ENCODE measurements around the gene SYNPO2.
"Not testable (repeated sequence)": the region's sequence is repeated elsewhere in the genome, so short reads cannot be mapped to it uniquely, and the experiment has no call there.

SYNPO2 gene

GRCh38 chr4:118888666-118889311, at the start of gene SYNPO2:
Gene SYNPO2 (plus strand): TSS chr4:118888854. CDS start chr4:118889037, 183 bp downstream.
- peak; percentile 1 to 2 for DNase-seq (ENCODE audit: low read depth in 1 of 2, low spot score in 1 of 2)

- no peak for DNase-seq (ENCODE audit: low read depth in 1 of 2, low spot score in 1 of 2)
Measured at GRCh38 chr4:118839221-118839927, 49.3 kb upstream of the SYNPO2 start.

GRCh38 chr4:118842055-118842454, 46.6 kb upstream of the SYNPO2 start:
- no peak for DNase-seq (ENCODE audit: low read depth in 1 of 2, low spot score in 1 of 2)

DNA sequence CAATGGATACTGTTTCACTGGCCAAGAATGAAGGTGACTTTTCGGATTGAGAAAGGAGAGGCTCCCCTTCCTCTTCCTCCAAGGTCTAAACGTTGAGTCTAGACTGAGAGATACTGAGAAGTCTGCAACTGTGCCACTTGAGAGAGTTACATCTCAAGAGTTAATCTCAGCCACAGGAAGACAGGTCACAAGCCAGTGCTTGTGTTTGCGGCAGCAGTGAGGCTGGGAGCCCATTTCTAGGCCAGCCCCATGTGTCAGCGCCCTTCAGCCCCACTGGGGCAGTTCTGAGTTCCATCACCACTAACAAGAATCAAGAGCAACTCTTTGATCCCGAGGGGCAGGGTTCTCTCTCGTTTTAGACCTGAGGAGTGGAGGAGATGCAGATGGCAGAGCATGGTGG, 45.4 kb upstream of the SYNPO2 start:
- DNase-seq (ENCODE audit: low read depth in 1 of 2, low spot score in 1 of 2) = no peak

GRCh38 chr4:118845552-118846050, 43.1 kb upstream of the SYNPO2 start:
- no peak for DNase-seq (ENCODE audit: low read depth in 1 of 2, low spot score in 1 of 2)

- no peak for DNase-seq (ENCODE audit: low read depth in 1 of 2, low spot score in 1 of 2)
Measured at GRCh38 chr4:118846979-118847378, 41.7 kb upstream of the SYNPO2 start.

DNA sequence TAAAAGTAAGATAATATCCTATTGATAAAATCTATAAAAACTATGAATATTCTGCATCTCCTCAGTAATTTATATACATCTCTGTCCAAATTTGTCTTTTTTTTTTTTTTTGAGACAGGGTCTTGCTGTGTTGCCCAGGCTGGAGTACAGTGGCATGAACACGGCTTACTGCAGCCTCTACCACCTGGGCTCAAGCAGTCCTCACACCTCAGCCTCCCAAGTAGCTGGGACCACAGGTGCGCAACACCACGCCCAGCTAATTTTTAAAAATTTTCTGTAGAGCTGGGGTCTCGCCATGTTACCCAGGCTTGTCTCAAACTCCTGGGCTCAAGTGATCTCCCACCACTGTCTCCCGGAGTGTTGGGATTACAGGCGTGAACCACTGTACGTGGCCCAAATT, 40.4 kb upstream of the SYNPO2 start:
- no peak for DNase-seq (ENCODE audit: low read depth in 1 of 2, low spot score in 1 of 2)

DNA sequence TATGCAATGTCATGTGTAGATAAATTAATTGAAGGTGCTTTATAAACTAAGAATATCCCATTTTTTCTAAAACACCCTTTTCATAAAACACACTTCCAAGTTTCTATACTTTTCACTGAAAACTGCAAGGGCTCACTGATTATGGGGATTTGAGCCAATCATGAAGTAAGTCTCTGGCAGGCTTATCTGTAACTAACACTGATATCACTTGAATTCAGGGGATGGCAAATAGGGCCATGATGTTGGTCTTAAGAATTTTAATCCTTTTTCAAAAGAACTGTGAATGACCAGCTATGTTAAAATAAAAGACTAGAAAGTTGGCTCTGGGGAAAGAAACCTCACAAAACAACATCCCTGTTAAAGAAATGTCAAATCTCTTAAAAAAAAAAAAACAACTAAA, 39.8 kb upstream of the SYNPO2 start:
- no peak for DNase-seq (ENCODE audit: low read depth in 1 of 2, low spot score in 1 of 2)

DNA sequence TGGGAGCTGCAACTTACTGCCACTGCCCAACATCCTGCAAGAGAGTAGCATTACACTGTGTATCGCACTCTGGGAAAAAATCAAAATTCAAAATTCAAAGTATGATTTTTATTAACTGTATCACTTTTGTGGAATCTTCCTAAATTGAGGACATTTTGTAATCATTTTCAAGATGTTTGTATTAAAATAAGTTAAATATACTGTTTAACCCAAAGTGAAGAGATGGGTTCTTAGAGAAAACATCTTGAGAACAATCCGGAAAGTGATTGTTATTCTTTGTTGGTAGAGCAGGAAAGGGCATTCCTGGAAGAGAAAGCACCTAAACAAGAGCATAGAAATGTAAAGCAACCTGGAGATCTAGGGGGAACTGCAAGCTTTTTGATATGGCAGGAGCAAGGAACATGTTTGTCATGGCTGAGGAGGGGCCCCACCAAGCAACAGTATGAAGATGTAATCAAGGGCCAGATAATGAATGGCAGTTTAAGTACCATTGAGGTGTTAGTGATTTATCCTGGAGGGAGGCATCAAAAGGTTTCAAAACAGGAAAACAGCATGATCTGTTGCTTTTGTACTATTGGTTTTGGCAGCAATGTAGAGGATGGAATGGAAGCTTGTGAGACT, 38.7 kb upstream of the SYNPO2 start:
- DNase-seq (ENCODE audit: low read depth in 1 of 2, low spot score in 1 of 2) = no peak

- DNase-seq (ENCODE audit: low read depth in 1 of 2, low spot score in 1 of 2) = no peak
Measured at GRCh38 chr4:118850488-118851173, 38.0 kb upstream of the SYNPO2 start.

DNA sequence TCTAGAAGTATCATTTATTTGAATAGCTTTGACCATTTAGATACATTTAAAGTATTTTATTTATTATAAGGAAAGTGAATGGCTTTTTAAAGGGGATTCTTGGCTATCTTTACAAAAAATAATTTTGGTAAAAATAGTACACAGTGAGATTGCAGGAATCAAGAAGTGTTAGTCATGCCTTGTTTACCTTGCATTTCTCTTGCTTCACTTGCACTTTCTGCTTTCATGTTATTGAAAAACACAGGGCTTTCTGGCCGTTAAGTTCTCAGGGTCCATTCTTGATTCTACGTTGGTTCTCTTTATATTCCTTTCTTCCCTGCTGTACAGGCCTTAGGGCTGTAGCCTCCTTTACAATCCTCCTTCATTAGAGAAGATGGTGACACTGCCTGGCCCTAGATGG, 30.9 kb upstream of the SYNPO2 start:
- no peak for DNase-seq (ENCODE audit: low read depth in 1 of 2, low spot score in 1 of 2)

- no peak for DNase-seq (ENCODE audit: low read depth in 1 of 2, low spot score in 1 of 2)
Measured at GRCh38 chr4:118858779-118859178, 29.9 kb upstream of the SYNPO2 start.

GRCh38 chr4:118865091-118865708, 23.5 kb upstream of the SYNPO2 start:
- DNase-seq (ENCODE audit: low read depth in 1 of 2, low spot score in 1 of 2) = no peak

DNA sequence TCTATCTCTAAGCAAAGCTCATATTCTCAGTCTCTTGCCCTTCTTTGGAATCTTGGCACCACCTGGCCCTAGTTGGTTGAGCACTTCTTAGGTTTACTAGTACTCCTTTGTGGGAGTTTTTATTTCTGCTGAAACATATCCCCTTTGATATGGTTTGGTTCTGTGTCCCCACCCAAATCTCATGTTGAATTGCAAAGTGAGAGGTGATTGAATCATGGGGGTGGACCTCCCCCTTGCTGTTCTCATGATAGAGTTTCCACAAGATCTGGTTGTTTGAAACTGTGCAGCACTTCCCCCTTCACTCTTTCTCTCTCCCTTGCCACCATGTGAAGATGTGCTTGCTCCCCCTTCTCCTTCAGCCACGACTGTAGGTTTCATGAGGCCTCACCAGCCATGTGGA, 22.2 kb upstream of the SYNPO2 start:
- no peak for DNase-seq (ENCODE audit: low read depth in 1 of 2, low spot score in 1 of 2)

DNA sequence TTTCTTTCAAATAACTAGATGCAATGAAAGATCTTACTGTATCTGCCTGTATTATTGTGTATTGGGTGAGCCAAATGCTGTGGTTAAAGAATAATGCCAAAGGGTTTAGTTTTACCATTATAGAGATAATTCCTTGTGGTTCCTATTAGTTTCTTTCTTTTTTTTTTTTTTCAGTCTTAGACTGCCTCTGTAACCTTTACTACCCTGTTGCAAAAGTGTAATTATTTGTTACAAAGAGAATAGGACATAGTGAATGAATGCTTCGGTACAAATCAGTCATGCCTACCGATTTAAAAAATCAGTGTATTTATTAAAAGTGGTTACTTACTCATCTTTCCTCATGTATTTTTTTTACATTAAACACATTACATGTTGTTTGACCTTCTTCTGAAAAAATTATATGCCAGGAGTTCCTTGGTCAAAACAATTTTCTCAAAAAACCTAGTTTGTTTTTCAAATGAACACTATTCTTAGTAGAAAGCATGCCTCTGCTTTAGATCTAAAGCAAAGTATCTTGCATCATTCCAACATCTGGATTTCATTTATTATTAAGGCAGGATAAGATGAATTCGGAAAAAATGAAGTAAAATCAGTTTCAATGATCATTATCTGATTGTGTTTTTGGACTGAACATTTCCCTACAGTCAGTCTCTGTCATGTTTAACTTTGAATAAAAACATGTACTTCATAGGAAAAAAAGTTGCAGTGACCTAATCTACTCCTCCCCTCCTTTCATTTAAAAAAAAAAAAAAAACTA, 21.2 kb upstream of the SYNPO2 start:
- no peak for DNase-seq (ENCODE audit: low read depth in 1 of 2, low spot score in 1 of 2)

- no peak for DNase-seq (ENCODE audit: low read depth in 1 of 2, low spot score in 1 of 2)
Measured at GRCh38 chr4:118869808-118870342, 18.8 kb upstream of the SYNPO2 start.

DNA sequence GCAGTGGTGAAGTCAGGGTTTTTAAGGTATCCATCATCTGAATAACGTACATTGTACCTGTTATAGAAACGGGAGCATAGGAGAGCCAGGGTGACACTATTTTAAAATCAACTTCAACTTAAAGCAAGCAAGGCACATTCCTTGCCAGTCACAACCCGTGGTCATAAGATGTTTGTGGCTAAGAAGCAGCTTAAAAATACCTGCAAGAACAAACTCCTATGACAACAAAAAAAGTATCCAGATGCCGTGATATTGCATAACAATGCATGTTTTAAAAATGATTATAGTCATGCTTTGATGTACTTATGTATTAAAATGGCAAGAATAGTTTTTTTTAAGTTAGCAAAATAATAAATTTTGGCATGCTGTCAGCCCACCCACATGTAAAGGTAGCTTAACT, 16.5 kb upstream of the SYNPO2 start:
- no peak for DNase-seq (ENCODE audit: low read depth in 1 of 2, low spot score in 1 of 2)

DNA sequence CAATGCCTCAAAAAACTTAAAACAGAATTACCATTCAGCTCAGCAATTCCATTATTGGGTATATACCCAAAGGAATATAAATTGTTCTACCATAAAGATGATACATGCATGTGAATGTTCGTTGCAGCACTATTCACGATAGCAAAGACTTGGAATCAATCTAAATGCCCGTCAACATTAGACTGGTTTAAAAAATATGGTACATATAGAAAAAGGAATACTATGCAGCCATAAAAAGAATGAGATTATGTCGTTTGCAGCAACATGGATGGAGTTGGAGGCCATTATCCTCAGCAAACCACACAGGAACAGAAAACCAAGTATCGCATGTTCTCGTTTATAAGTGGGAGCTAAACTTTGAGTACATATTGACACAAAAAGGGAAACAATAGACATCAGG, 10.9 kb upstream of the SYNPO2 start:
- DNase-seq (ENCODE audit: low read depth in 1 of 2, low spot score in 1 of 2) = no peak

- not testable (repeated sequence) for DNase-seq (ENCODE audit: low read depth in 1 of 2, low spot score in 1 of 2)
Measured at GRCh38 chr4:118878507-118878906, 10.1 kb upstream of the SYNPO2 start.

GRCh38 chr4:118879409-118879808, 9.2 kb upstream of the SYNPO2 start:
- no peak for DNase-seq (ENCODE audit: low read depth in 1 of 2, low spot score in 1 of 2)
